Measurements from ENCODE around the gene CAPN15.

CAPN15 gene

DNA sequence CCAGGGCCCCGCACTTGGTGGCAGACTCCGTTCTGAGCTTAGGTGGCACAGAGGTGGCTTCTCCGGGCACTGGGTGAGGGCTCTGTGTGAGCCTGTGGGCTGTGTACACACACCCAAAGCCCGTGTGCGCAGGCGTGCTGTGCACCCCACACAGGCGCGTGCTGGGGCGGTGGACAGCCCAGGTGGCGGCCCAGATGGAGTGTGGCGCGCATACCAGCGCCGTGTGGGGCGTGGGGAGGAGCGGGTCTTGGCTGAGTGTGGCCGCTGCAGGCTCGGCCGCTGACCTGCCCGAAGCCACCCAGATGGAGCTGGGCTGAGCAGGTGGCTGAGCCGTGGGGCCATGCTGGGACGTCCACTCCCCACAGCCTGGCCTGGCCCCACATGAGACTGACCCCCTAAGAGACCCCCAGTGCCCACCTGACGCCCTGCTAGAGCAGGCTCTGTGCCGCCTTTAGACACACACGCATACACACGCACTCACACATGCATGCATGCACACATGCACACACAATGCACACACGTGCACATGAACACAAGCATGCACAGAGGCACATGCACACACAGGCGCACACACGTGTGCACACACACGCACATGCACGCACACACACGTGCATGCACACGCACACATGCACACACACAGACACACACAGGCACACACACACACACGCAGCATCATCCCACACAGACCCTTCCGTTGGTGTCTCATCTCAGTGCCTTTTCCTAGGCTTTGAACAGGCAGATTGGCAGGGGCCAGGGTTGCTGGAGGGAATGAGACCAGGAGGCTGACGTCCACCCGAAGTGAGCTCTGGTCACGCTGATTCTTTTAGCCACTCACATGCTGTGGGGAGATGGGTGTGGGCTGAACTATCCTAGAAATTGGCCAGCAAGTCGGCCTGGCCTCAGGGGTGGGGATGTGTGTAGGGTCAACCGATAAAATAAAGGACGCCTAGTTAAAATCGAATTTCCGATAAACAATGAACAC, 34.7 kb downstream of the CAPN15 start:
- DNase-seq (ENCODE audit: low spot score), result no peak

DNA sequence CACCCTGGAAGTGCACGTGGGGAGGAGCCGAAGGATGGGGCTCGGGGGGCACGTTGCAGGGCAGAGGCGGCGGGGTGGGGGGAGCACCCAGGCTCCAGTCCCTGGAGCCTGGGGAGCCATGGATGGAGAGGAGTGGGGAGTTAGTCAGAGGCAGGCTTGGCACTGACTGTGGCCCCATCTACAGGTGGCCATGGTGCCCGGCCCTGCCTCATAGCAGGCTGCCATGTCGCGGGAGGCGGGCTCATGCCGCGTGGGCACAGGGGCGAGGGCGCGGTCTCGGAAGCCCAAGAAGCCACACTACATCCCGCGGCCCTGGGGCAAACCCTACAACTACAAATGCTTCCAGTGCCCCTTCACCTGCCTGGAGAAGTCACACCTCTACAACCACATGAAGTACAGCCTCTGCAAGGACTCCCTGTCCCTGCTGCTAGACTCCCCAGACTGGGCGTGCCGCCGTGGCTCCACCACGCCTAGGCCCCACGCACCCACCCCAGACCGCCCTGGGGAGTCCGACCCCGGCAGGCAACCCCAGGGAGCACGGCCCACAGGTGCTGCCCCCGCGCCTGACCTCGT, 35.6 kb downstream of the CAPN15 start:
- no peak for DNase-seq (ENCODE audit: low spot score)

DNA sequence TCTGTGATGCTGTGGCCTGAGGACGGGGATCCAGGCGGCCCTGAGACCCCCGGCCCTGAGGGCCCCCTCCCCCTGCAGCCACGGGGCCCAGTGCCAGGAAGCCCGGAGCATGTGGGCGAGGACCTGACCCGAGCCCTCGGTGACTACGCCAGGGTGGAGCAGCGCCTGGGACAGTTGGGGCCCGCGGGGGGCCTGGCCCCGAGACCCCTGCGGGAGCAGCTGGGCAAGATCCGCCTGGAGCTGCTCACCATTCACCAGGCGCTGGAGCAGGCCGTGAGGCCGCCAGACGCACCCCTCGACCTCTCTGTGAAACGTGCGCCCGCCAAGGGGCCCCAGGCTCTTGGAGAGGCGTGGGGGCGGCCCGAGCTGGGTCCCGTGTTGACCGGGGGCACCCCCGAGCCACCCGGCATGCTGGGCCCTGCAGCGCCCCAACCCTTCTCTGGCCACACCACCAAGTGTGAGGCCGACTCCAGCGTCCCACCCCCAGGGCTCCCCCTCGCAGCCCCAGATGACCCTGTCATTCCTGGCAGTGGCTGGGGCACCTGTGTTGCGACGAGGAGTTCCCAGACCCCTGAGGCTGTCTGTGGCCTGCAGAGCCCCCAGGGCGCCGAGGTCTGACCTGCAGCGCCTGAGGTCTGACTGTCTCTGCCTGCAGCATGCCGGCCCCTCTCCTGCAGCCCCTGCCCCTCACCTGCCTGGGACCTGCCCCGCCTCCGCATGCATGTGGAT, 37.3 kb downstream of the CAPN15 start:
- no peak for DNase-seq (ENCODE audit: low spot score)

DNA sequence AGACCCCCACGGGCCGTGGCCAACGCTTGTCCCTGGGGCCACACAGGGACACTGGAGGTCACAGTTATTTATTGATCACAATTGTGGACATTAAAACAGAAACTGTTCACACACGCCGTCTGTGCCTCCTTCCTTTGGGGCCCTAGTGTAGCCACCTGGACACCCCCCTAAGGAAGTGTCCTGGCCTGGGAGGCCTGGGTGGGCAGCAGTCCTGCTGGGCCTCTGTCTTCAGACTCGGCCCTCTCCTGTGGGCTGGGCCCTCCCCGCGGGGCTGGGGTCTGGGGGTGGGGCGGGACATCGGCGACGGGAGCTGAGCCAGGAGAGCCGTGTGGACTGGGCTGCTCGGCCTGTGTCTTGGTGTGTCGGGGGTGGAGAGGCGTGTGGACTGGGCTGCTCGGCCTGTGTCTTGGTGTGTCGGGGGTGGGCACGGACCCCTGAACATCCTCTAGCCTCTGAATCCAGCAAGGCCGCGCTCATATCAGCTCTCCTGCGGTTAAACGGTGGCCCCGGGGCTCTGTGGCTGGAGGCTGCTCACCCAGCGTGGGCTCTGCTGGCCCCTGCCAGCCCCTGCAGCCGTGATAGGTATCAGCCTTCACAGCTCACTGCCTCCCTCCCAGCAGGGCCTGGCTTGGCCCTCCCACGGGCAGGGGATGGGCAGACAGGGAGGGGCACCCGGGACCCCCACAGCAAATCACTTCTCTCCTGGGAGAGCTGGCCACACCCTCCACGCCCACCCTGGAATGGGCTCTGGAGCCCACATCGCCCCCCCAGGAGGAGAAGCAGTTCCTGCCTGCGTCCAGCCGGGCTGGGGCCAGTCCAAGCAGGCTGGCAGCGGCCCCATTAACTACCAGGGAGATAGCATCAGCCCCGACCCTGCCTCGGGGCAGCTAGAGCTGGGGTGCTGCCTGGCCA, 38.2 kb downstream of the CAPN15 start:
- DNase-seq (ENCODE audit: low spot score), result no peak

DNA sequence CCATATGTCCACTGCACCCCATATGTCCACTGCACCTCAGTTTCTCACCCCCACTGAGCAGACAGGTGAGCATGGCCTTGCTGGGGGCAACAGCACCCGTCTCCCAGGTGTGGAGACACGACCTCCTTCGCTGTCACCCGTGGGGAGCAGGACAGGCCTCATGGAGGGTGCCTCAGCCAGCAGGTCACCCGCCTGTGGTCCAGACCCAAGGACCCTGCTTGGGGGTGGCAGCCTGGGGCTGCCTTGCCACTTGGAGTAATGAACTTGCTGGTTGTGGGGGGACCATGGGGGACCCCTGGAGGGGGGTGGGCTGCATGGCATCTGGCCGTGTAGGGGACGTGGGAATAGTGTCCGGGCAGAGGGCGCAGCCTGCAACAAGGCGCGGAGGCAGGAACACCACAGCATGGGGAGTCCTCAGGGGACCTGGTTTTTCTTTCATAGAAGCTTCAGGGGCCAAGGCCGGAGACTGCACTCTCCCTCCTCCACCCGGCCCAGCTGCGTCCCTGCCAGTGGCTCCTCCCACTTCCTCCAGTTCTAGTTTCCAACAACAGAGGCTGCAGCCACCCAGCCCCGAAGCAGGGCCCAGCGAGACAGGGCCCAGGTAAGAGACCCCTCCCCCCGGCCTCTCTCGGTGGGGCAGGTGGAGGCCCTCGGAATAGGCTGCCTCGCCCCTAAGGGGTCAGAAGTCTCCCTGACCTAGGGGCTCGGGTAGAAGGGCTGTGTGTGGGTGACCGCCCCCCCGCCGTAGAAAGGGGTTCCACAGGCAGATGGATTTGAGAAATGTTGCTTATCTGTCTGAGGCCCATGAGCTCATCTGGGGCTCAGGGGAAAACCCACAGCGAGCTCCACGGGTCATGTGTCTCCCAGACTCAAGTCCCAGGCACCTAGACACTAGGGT, 39.2 kb downstream of the CAPN15 start, which contains the start of gene NHLRC4:
TSS of gene NHLRC4 (plus strand) at position 531 of the 898 bp plus-strand sequence. CDS start 1,043 bp downstream, outside the sequence.
- DNase-seq (ENCODE audit: low spot score), result no peak

DNA sequence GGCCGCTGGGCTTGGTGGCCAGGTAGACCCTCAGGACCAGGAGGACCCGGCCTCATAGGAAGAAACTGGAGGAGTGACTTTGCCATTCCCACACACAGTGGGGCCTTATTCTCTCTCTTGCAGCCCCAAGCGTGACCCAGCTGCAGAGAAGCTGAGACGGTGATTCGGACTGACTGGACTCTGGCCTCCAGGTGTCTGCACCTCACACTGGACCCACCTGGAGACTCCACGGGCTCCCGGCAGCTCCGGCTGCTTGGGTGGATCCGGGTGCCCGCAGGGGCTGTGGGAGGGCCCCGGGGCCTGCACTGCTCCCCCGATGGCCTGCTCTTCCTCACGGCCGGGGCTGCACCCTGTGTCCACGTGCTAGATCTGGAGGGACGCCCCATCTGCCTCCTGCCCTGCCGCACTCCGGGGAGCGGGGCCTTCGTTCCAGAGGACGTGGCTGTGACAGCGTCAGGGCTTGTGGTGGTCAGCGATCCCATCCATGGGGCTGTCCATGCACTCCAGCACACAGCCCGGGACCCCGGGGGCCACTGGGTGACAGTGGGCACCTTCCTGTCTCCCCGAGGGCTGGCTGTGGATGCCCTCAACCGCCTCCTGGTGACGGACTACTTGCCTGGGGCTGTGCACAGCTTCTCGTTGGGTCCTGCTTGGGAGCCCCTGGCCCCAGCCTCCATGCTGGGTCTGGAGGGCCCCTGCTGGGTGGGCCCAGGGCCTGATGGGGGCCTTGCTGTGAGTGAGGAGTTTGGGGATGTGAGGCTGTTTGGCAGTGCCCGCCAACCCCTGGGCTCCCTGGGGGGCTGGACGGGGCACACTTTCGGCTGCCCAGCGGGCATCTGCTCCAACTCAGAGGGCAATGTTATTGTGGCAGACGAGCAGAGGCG, 40.1 kb downstream of the CAPN15 start:
- no peak for DNase-seq (ENCODE audit: low spot score)

DNA sequence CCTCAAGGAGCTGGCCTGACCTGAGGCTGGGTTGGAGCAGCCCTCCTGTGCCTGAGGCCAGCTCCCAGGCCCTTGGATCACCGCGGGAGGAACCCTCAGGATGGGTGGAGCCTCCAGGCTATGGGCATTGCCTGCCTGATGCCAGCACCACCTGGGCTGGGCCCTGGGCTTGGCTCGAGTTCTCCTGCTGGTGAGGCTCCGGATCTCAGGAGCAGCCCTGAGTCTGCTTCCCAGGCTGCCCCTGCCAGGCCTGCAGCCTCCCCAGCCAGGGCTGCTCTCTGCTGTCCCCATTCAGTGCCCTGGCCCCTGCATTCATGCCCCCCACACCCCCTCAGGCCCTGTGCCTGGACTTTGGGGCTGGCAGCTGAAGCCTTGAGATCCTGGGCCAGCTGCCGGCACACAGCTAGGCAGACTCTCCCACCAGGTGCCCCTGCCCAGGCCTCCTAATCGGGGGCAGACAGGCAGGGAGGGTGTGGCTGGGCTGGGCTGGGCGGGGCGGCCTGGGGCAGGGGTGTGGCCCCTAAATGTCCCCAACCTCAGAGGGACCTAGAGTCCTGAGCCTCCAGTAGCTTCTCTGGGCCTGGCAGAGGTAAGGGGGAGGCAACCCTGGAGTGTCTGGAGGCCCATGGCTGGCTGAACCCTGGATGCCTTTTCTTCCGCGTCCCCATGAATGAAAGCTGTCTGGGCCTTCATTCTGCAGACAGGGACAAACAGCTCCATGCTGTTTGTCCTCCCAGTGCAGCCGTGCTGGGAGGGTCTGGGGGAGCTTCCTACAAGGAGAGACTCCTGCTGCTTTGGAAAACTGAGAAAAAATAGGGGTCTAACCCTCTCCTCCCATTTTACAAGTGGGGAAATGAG, 41.1 kb downstream of the CAPN15 start:
- DNase-seq (ENCODE audit: low spot score), result no peak

DNA sequence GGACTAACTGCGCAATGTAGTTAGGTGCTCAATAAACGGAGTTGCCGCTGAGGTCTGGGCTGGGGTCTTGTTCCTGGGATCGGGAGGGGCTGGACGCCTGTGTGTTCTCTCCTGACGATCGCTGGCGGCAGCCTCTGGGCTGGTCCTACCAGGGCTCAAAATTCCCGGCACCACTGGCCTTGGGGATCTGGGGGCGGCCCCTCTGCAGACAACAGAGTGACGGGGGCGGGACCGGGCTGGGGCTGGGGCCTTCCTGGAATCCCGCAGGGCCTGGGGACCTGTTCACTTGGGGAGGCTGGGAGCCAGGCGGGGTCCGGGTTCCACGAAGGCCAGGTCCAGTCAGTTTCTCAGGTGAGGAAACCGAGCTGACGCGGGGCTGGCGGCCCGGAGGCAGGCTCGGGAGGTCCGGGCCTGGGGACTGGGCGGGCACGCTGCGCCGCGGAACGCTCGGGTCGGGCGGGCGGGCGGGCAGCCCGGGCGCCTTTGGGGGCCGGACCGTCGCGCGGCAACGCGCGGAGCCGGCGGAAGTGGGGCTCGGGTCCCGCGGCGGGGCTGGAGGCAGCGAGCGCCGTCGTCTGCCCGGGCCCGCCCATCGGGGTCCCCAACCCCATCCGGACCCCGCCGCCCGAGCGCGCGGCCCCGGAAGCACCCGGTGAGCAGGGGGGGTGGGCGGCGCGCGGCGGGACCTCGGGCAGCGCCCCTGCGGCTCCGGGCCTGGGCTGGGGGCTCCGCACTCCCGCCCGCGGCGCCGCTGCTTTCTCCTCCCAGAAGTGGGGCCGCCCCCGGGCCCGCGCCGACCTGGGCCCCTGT, 42.1 kb downstream of the CAPN15 start, which contains the start of gene PIGQ:
TSS of gene PIGQ (plus strand) at position 524 of the 810 bp plus-strand sequence. CDS start 4,107 bp downstream, outside the sequence.
- peak; percentile 96 for DNase-seq (ENCODE audit: low spot score)

DNA sequence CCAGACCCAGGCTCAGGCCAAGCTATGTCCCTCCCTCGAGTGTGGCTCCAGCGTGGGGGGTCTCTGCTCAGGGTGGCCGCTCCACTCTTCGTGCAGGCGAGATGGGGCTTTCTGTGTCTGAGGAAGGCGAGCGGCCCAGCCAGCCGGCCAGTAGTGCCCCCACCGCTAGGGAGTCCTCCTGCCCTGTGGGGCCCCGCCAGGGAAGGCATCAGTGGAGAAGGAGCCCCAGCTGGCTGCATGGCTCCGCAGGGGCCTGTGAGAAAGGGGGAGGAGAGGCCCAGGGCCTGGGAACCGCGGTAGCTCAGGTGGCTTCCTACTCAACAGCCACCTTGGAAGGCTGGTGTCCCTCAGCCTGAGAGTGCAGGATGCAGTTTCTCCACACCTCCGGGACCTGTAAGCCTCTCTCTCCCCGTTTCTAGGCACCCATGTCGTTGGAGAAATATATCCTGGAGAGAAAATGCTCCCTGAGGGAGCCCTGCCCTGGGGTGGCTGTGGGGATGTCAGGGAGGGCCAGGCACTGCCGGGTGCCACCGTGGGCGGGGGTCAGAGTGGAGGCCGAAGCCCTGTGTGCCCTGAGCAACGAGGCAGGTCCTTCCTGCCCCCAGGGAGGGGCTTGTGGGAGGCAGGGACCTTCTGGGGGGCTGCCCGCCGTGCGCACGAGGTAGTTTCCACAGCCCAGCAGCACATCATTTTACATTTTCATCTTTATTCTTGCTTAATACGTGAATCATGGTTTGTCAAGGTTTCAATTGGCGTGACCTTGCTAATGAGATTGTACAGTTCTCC, 45.5 kb downstream of the CAPN15 start:
- no peak for DNase-seq (ENCODE audit: low spot score)

DNA sequence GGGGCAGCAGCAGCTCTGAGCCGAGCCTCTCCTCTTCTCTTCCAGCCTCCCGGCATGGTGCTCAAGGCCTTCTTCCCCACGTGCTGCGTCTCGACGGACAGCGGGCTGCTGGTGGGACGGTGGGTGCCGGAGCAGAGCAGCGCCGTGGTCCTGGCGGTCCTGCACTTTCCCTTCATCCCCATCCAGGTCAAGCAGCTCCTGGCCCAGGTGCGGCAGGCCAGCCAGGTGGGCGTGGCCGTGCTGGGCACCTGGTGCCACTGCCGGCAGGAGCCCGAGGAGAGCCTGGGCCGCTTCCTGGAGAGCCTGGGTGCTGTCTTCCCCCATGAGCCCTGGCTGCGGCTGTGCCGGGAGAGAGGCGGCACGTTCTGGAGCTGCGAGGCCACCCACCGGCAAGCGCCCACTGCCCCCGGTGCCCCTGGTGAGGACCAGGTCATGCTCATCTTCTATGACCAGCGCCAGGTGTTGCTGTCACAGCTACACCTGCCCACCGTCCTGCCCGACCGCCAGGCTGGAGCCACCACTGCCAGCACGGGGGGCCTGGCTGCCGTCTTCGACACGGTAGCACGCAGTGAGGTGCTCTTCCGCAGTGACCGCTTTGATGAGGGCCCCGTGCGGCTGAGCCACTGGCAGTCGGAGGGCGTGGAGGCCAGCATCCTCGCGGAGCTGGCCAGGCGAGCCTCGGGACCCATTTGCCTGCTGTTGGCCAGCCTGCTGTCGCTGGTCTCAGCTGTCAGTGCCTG, 46.7 kb downstream of the CAPN15 start:
- no peak for DNase-seq (ENCODE audit: low spot score)

DNA sequence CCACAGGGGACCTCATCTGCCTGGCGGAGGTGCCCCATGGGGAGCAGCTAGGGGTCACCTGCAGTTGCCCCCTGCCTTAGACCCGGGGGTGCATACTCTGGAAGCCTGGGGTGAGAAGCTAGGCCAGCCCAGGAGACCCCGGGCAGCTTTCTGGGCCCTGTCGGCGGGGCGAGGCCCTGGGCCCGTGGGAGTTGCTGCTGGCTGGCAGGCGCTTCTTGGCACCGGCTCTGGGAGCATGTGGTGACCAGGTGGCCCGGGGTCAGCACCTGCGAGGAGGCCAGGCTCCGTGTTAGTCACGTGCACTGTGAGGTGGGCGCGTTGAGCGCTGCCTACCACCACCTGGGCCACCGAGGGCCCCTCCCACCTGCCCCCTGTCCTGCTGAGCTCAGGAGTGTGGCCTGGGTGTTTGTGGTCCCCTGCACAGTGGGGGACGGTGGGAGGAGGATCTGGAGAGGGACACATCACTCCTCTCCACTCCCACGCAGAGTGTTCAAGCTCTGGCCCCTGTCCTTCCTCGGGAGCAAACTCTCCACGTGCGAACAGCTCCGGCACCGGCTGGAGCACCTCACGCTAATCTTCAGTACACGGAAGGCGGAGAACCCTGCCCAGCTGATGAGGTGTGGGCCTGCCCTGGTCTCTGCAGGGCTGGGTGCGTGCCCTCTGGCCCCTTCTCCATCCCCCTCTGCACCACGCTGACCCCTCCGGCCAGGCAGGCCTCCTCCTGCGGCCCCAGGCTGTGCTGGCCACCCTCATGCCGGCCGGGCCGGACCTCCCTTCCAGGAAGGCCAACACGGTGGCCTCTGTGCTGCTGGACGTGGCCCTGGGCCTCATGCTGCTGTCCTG, 48.1 kb downstream of the CAPN15 start:
- no peak for DNase-seq (ENCODE audit: low spot score)

DNA sequence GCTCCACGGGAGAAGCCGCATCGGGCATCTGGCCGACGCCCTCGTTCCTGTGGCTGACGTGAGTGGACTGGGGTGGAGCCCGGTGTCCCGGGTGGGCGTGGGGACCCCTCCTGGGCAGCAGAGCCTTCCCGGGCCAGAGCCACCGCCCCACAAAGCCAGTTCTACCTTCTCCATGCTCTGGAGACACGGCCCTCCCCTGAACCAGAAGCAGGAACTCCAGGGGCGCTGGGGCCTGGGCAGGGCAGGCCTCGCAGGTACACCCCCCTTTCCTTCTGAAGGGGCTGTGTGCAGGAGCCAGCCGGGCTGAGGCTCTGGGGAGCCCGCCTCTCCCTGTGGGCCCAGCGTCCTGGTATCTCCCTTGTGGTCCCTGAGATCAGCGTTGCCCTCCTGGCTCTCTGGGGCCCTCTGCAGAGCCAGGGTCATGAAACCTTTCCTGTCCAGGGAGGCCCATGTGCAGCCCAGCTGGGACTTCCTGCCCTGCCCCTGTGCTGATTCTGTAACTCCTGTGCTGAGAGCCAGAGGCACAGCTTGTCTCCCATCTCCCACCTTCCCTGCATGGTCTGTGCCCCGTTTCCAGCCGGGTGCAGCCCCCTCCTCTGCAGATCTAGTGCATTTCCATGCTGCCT, 48.8 kb downstream of the CAPN15 start:
- DNase-seq (ENCODE audit: low spot score), result no peak

DNA sequence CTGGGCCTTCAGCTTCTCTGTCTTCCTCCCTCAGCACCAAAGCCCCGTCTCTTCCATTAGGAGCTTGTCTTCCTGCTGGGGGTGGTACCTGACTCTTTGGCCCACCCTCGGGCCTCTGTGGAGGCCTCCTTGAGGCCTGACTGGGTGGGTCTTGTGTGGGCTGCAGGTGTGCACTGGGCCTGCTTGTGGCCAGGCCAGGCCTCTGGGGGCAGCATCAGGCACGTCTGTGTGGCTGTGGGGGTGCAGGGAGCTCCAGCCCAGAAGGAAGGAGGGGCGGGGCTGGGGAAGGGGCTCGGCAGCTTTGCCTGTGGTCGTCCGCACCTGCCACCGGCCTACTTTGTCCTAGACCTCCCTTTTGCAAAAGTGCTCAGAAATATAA, 49.3 kb downstream of the CAPN15 start:
- no peak for DNase-seq (ENCODE audit: low spot score)

DNA sequence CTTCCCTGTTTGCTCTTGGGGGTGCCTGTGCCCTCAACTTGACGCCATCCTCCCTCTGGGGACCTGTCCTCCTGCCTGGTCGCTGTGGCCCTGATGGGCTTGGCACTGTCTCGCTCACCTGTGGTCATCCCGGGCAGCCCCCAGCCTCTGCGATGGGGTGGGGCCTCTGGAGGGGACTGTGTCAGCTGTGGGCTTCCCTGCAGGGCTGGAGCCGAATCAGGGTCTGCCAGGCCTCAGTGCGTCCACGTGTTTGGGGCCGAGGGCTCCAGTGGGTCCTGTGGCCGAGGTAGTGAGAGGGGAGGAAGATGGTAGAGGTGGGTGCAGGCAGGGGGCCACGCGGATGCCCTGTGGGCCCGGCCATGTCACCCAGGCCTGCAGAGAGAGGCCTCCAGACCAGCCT, 50.3 kb downstream of the CAPN15 start:
- DNase-seq (ENCODE audit: low spot score), result no peak
